Measurements from ENCODE around the gene RBM38. TPM values are rescaled to one million over a fixed set of nuclear protein-coding genes. Genes with fewer than 3 reads are reported as not detected.

Gene RBM38
- total RNA-seq, 4 donors from 2014 or later = 11.0 to 16.0 (median 12.0) TPM

GRCh38 chr20:57384486-57384885, 6.7 kb upstream of the RBM38 start:
- intact Hi-C loops (cut with DNase I) = loop anchor here (5.0 to 10.0 kb wide), 4 partner anchors 113 to 1830 kb away; no protein-coding TSS in a partner anchor

GRCh38 chr20:57384953-57385761, 6.0 kb upstream of the RBM38 start:
- TF ChIP-seq POLR2A (IDR thresholded peaks at IDR 0.05) = no peak
- TF ChIP-seq CTCF (IDR thresholded peaks at IDR 0.05) = no peak
- Histone ChIP-seq H3K27ac (no peak overlapping the region), H3K4me1 (peaks cover 0 to 12% of the 10 kb centered on the region in 2 donors), H3K4me3 (replicated peaks in 1 of 3) (no peak overlapping the region), H3K9me3 (no peaks in the 10 kb centered on the region), H3K27me3 (no peaks in the 10 kb centered on the region), H3K36me3 (no peaks in the 10 kb centered on the region)
- peak in 1 of 2 donors; percentile 2 for DNase-seq
- intact Hi-C loops (cut with DNase I) = loop anchor here (5.0 to 10.0 kb wide), 4 partner anchors 112 to 1830 kb away; no protein-coding TSS in a partner anchor
- WGBS, 2 donors = 85 to 91% methylated on average over 11 to 26 of the region's 29 CpGs

More at GRCh38 chr20:57384486-57384885, 6.7 kb upstream of the RBM38 start:
- Histone ChIP-seq H3K36me3 (no peaks in the 10 kb centered on the region), H3K9me3 (no peaks in the 10 kb centered on the region), H3K4me3 (replicated peaks in 1 of 3) (no peak overlapping the region), H3K4me1 (peaks cover 0 to 6% of the 10 kb centered on the region in 2 donors), H3K27me3 (no peaks in the 10 kb centered on the region), H3K27ac (no peak overlapping the region)
- 91 to 96% methylated on average over 8 of the region's 8 CpGs for WGBS, 2 donors
- TF ChIP-seq POLR2A (IDR thresholded peaks at IDR 0.05) (no peak), CTCF (IDR thresholded peaks at IDR 0.05) (no peak)
- DNase-seq = no peak

DNA sequence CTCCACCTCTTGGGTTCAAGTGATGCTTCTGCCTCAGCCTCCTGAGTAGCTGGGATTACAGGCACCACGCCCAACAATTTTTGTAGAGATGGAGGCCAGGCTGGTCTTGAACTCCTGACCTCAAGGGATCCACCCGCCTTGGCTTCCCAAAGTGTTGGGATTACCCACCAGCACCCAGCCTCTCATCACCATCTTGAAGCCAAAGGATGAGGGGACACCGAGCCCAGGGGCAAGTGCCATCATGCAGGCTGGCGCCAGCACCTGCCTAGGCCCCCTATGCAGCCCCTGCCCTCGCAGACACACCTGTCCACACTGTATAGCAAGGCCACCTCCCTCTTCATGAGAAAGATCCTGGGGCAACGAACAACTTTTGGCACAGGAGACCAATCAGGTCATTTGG, 5.3 kb upstream of the RBM38 start:
- no peak for DNase-seq
- intact Hi-C loops (cut with DNase I) = loop anchor here (10.0 kb wide), 3 partner anchors 209 to 1829 kb away; no protein-coding TSS in a partner anchor

GRCh38 chr20:57386762-57387161, 4.4 kb upstream of the RBM38 start:
- no peaks in the 10 kb centered on the region for H3K9me3 ChIP-seq
- no peak for TF ChIP-seq POLR2A (IDR thresholded peaks at IDR 0.05)
- no peaks in the 10 kb centered on the region for H3K36me3 ChIP-seq
- intact Hi-C loops (cut with DNase I) = loop anchor here (10.0 kb wide), 3 partner anchors 208 to 1828 kb away; no protein-coding TSS in a partner anchor
- DNase-seq = no peak
- no peak overlapping the region for H3K4me3 ChIP-seq (replicated peaks in 1 of 3)
- no peak overlapping the region for H3K27ac ChIP-seq
- H3K27me3 ChIP-seq = no peaks in the 10 kb centered on the region
- WGBS, 2 donors = 89 to 97% methylated on average over 3 to 4 of the region's 4 CpGs
- H3K4me1 ChIP-seq = peaks cover 0 to 20% of the 10 kb centered on the region in 2 donors

More for the DNA sequence above, 5.3 kb upstream of the RBM38 start:
- Histone ChIP-seq H3K9me3 (no peaks in the 10 kb centered on the region), H3K27me3 (no peaks in the 10 kb centered on the region), H3K4me3 (replicated peaks in 1 of 3) (no peak overlapping the region), H3K36me3 (no peaks in the 10 kb centered on the region), H3K4me1 (peaks cover 0 to 20% of the 10 kb centered on the region in 2 donors), H3K27ac (no peak overlapping the region)
- TF ChIP-seq POLR2A (IDR thresholded peaks at IDR 0.05) (no peak), CTCF (IDR thresholded peaks at IDR 0.05) (no peak)
- 93 to 96% methylated on average over 6 of the region's 6 CpGs for WGBS, 2 donors

GRCh38 chr20:57387463-57387862, 3.7 kb upstream of the RBM38 start:
- H3K9me3 ChIP-seq = no peaks in the 10 kb centered on the region
- H3K27me3 ChIP-seq = no peaks in the 10 kb centered on the region
- TF ChIP-seq POLR2A (IDR thresholded peaks at IDR 0.05) (no peak), CTCF (IDR thresholded peaks at IDR 0.05) (no peak)
- no peak overlapping the region for H3K4me3 ChIP-seq (replicated peaks in 1 of 3)
- no peak for DNase-seq
- WGBS, 2 donors = 87 to 94% methylated on average over 6 to 8 of the region's 8 CpGs
- H3K27ac ChIP-seq = no peak overlapping the region
- intact Hi-C loops (cut with DNase I) = loop anchor here (10.0 kb wide), 3 partner anchors 207 to 1827 kb away; no protein-coding TSS in a partner anchor
- peaks cover 5 to 24% of the 10 kb centered on the region in 2 donors for H3K4me1 ChIP-seq
- no peaks in the 10 kb centered on the region for H3K36me3 ChIP-seq

Data from thyroid gland (tissue), 4 donors.